SKM-1 (cell line): ENCODE measurements around the gene TRIM44.

Source experiments
- DNase-seq: peaks from one replicate; lab custom pipeline; 2025; ENCODE audit not compliant: unreplicated experiment; lab: John Stamatoyannopoulos, UW

TRIM44 gene

GRCh38 chr11:35671396-35672127 lies 9.0 kb downstream of the TRIM44 start:
- no peak for DNase-seq

GRCh38 chr11:35672608-35673007 lies 10.0 kb downstream of the TRIM44 start:
- DNase-seq, result no peak

GRCh38 chr11:35675901-35676610 lies 13.5 kb downstream of the TRIM44 start:
- no peak for DNase-seq

GRCh38 chr11:35676611-35676965 lies 14.0 kb downstream of the TRIM44 start:
- DNase-seq, result no peak

GRCh38 chr11:35677904-35678303 lies 15.3 kb downstream of the TRIM44 start:
- DNase-seq, result no peak

- DNase-seq, result no peak
These were observed 15.9 kb downstream of the TRIM44 start for GRCh38 chr11:35678471-35678870.

GRCh38 chr11:35678975-35679374 lies 16.4 kb downstream of the TRIM44 start:
- no peak for DNase-seq

- no peak for DNase-seq
These were observed 17.9 kb downstream of the TRIM44 start for GRCh38 chr11:35680506-35680905.

- no peak for DNase-seq
These were observed 18.7 kb downstream of the TRIM44 start for GRCh38 chr11:35681163-35681767.

- no peak for DNase-seq
These were observed 19.9 kb downstream of the TRIM44 start for GRCh38 chr11:35682230-35683173.

GRCh38 chr11:35683728-35684339 lies 21.3 kb downstream of the TRIM44 start:
- DNase-seq, result no peak

- no peak for DNase-seq
These were observed 25.4 kb downstream of the TRIM44 start for GRCh38 chr11:35688023-35688422.

- no peak for DNase-seq
These were observed 26.8 kb downstream of the TRIM44 start for GRCh38 chr11:35689081-35689996.

GRCh38 chr11:35702126-35702525 lies 39.6 kb downstream of the TRIM44 start:
- no peak for DNase-seq

- DNase-seq, result no peak
These were observed 46.8 kb downstream of the TRIM44 start for GRCh38 chr11:35709376-35709775.

- no peak for DNase-seq
These were observed 48.8 kb downstream of the TRIM44 start for GRCh38 chr11:35711173-35711910.

GRCh38 chr11:35711924-35712323 lies 49.3 kb downstream of the TRIM44 start:
- no peak for DNase-seq

GRCh38 chr11:35712533-35712932 lies 50.0 kb downstream of the TRIM44 start:
- no peak for DNase-seq
